Mucosa of stomach (tissue), 1 donor: ENCODE measurements around the gene SLC7A5.

Experiments
- H3K27me3 ChIP-seq: one replicate; pipeline ENCODE4 v1.7.0; 2013; ENCODE audit warnings: mild to moderate bottlenecking, low read length; ENCODE audit not compliant: control insufficient read depth, insufficient read depth
- H3K36me3 ChIP-seq: one replicate; pipeline ENCODE4 v1.7.0; 2013; ENCODE audit warnings: low read length; ENCODE audit not compliant: control insufficient read depth, insufficient read depth
- H3K4me1 ChIP-seq: one replicate; pipeline ENCODE4 v1.7.0; 2013; ENCODE audit warnings: mild to moderate bottlenecking, low read length; ENCODE audit not compliant: control insufficient read depth, insufficient read depth
- H3K4me3 ChIP-seq: one replicate; pipeline ENCODE4 v1.7.0; 2013; ENCODE audit warnings: low read length
- H3K9ac ChIP-seq: one replicate; pipeline ENCODE4 v1.7.0; 2013; ENCODE audit warnings: mild to moderate bottlenecking, low read length, moderate library complexity
- H3K9me3 ChIP-seq: one replicate; pipeline ENCODE4 v1.7.0; 2013; ENCODE audit warnings: mild to moderate bottlenecking, low read length, moderate library complexity; ENCODE audit not compliant: control insufficient read depth
- donor health status: Pancreatic carcinoma.

The SLC7A5 gene

GRCh38 chr16:87854053-87854906 is 15.0 kb downstream of the SLC7A5 start:
- Histone ChIP-seq H3K9me3 (no peaks in the 10 kb centered on the region), H3K27me3 (peaks cover 12% of the 10 kb centered on the region), H3K36me3 (no peaks in the 10 kb centered on the region), H3K4me3 (no peak overlapping the region), H3K9ac (no peak overlapping the region), H3K4me1 (peaks cover 51% of the 10 kb centered on the region)

GRCh38 chr16:87853411-87854052 is 15.8 kb downstream of the SLC7A5 start:
- Histone ChIP-seq H3K4me1 (peaks cover 51% of the 10 kb centered on the region), H3K9ac (peak overlapping the region; percentile 41)

GRCh38 chr16:87851601-87852000 is 17.7 kb downstream of the SLC7A5 start:
- Histone ChIP-seq H3K9ac (no peak overlapping the region), H3K36me3 (no peaks in the 10 kb centered on the region), H3K4me3 (no peak overlapping the region), H3K9me3 (no peaks in the 10 kb centered on the region), H3K27me3 (peaks cover 12% of the 10 kb centered on the region), H3K4me1 (peaks cover 71% of the 10 kb centered on the region)

More at GRCh38 chr16:87853411-87854052, 15.8 kb downstream of the SLC7A5 start:
- Histone ChIP-seq H3K36me3 (no peaks in the 10 kb centered on the region), H3K4me3 (no peak overlapping the region), H3K27me3 (peaks cover 12% of the 10 kb centered on the region), H3K9me3 (no peaks in the 10 kb centered on the region)

GRCh38 chr16:87851141-87851587 is 18.1 kb downstream of the SLC7A5 start:
- Histone ChIP-seq H3K27me3 (peaks cover 12% of the 10 kb centered on the region), H3K4me3 (no peak overlapping the region), H3K9me3 (no peaks in the 10 kb centered on the region), H3K4me1 (peaks cover 75% of the 10 kb centered on the region), H3K9ac (no peak overlapping the region), H3K36me3 (no peaks in the 10 kb centered on the region)

- Histone ChIP-seq H3K4me3 (no peak overlapping the region), H3K36me3 (no peaks in the 10 kb centered on the region), H3K4me1 (peaks cover 75% of the 10 kb centered on the region), H3K9ac (no peak overlapping the region), H3K27me3 (peaks cover 12% of the 10 kb centered on the region), H3K9me3 (no peaks in the 10 kb centered on the region)
Observed at GRCh38 chr16:87850009-87851006, 19.0 kb downstream of the SLC7A5 start.

- Histone ChIP-seq H3K4me1 (peaks cover 69% of the 10 kb centered on the region), H3K36me3 (no peaks in the 10 kb centered on the region)
Observed at GRCh38 chr16:87849419-87850008, 19.8 kb downstream of the SLC7A5 start.

GRCh38 chr16:87848676-87849345 is 20.5 kb downstream of the SLC7A5 start:
- H3K36me3 ChIP-seq: no peaks in the 10 kb centered on the region
- H3K9ac ChIP-seq: peak overlapping the region; percentile 23
- H3K4me1 ChIP-seq: peaks cover 63% of the 10 kb centered on the region
- H3K27me3 ChIP-seq: peaks cover 12% of the 10 kb centered on the region
- H3K4me3 ChIP-seq: no peak overlapping the region
- H3K9me3 ChIP-seq: no peaks in the 10 kb centered on the region

More at GRCh38 chr16:87849419-87850008, 19.8 kb downstream of the SLC7A5 start:
- Histone ChIP-seq H3K27me3 (peaks cover 12% of the 10 kb centered on the region), H3K4me3 (no peak overlapping the region), H3K9me3 (no peaks in the 10 kb centered on the region), H3K9ac (no peak overlapping the region)

- no peak overlapping the region for H3K4me3 ChIP-seq
- H3K27me3 ChIP-seq: peaks cover 8% of the 10 kb centered on the region
- no peaks in the 10 kb centered on the region for H3K36me3 ChIP-seq
- H3K4me1 ChIP-seq: peaks cover 55% of the 10 kb centered on the region
- peak overlapping the region; percentile 23 for H3K9ac ChIP-seq
- H3K9me3 ChIP-seq: no peaks in the 10 kb centered on the region
Observed at GRCh38 chr16:87847785-87848675, 21.3 kb downstream of the SLC7A5 start.

- H3K9ac ChIP-seq: peak overlapping the region; percentile 23
- H3K4me3 ChIP-seq: no peak overlapping the region
- no peaks in the 10 kb centered on the region for H3K36me3 ChIP-seq
- H3K4me1 ChIP-seq: peaks cover 50% of the 10 kb centered on the region
- peaks cover 4% of the 10 kb centered on the region for H3K27me3 ChIP-seq
- no peaks in the 10 kb centered on the region for H3K9me3 ChIP-seq
Observed at GRCh38 chr16:87847467-87847784, 21.9 kb downstream of the SLC7A5 start.

- no peak overlapping the region for H3K9ac ChIP-seq
- no peaks in the 10 kb centered on the region for H3K9me3 ChIP-seq
- H3K27me3 ChIP-seq: peaks cover 4% of the 10 kb centered on the region
- peaks cover 50% of the 10 kb centered on the region for H3K4me1 ChIP-seq
- no peak overlapping the region for H3K4me3 ChIP-seq
- no peaks in the 10 kb centered on the region for H3K36me3 ChIP-seq
Observed at GRCh38 chr16:87846705-87847466, 22.4 kb downstream of the SLC7A5 start.
